Loucy (cell line): ENCODE measurements around the gene PSEN1.

Source experiments
- CTCF ChIP-seq: fragments of 200-600 bp; sonication (generic); conservative IDR thresholded peaks from 2 replicates; pipeline ENCODE4 v1.5.1; 2014; ENCODE audit warnings: mild to moderate bottlenecking, antibody characterized with exemption, low read length
- EZH2phosphoT487 ChIP-seq: fragments of 200-600 bp; IDR thresholded peaks from 2 replicates; pipeline ENCODE4 v1.6.1; 2018; ENCODE audit warnings: antibody characterized with exemption, mild to moderate bottlenecking, moderate library complexity, borderline replicate concordance

- TF ChIP-seq CTCF (no peak), EZH2phosphoT487 (no peak)
These were observed 128.0 kb downstream of the PSEN1 start for GRCh38 chr14:73264080-73264884.
